GM21423 (cell line): ENCODE data around the gene NOP56.

Experiments
- ATAC-seq: cut with Tn5 transposase; IDR thresholded peaks from one replicate; pipeline ENCODE4 v1.9.1; 2021; ENCODE audit warnings: mild to moderate bottlenecking, moderate library complexity; ENCODE audit not compliant: unreplicated experiment

The NOP56 gene, protein sequence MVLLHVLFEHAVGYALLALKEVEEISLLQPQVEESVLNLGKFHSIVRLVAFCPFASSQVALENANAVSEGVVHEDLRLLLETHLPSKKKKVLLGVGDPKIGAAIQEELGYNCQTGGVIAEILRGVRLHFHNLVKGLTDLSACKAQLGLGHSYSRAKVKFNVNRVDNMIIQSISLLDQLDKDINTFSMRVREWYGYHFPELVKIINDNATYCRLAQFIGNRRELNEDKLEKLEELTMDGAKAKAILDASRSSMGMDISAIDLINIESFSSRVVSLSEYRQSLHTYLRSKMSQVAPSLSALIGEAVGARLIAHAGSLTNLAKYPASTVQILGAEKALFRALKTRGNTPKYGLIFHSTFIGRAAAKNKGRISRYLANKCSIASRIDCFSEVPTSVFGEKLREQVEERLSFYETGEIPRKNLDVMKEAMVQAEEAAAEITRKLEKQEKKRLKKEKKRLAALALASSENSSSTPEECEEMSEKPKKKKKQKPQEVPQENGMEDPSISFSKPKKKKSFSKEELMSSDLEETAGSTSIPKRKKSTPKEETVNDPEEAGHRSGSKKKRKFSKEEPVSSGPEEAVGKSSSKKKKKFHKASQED

DNA sequence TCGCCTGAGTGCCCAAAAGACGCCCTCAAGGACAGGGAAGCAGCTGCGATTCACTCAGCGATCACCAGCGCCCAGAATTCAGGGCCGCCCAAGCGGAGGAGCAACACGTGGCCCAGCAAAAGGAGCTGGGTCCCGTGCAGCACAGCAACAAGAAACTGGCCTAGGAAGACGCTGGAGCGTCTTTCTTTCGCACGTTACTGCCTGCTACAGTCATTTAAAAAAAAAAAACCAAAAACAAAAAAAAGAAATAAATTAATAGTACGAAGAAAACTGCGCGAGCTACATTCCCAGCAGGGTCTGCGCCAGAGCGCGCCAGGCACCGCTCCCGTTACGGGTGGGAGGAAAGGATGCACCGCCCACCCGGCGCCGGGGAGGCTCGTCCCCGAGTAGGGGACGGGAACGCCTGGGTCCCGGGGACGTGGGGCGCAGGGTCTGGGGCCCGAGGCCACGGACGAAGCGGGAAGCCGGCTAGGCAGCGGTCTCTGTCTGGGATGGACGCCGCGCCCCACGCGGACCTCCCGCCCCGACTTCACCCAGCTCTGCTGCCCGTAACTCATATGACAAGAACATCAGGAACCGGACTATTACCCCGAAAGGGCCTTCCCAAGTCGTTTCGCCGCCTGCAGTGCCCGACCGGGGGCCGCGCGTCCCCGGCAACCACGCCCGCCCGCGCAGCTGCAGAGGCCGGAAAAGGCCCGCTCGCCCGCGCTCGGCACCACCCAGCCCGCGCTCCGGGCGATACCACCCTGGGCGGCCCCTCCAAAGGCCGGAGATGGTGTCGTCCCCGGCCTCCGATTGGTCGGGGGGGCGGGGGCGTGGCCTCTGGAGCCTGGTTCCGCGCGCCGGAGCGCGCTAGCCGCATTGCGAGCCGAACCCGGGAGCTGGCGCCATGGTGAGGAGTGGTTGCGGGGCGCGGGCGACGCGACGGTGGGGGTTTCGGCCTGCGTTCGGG, at the start of gene NOP56:
Gene NOP56, plus strand, starts transcription at position 861 of the 952 bp plus-strand sequence. Its CDS starts 29 bp downstream, at position 890.
- peak; percentile 86 for ATAC-seq

GRCh38 chr20:2602746-2603145, 49.7 kb upstream of the NOP56 start:
- no peak for ATAC-seq

- ATAC-seq = no peak
Observed at GRCh38 chr20:2603816-2604505, 48.5 kb upstream of the NOP56 start.

DNA sequence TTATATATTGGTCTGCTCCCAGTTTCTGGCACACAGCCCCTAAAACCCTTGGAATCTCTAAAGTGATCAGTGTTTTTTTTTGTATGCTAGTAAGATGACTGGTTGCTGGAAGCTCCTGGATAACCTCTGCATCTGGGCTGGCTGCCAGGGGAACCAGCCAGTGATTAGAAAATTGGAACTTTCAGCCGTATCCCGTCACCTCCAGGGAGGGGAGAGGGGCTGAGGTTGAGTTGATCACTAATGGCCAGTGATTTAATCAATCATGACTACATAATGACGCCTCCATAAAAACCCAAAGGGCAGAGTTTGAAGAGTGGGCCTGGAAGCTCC, 48.0 kb upstream of the NOP56 start:
- no peak for ATAC-seq

DNA sequence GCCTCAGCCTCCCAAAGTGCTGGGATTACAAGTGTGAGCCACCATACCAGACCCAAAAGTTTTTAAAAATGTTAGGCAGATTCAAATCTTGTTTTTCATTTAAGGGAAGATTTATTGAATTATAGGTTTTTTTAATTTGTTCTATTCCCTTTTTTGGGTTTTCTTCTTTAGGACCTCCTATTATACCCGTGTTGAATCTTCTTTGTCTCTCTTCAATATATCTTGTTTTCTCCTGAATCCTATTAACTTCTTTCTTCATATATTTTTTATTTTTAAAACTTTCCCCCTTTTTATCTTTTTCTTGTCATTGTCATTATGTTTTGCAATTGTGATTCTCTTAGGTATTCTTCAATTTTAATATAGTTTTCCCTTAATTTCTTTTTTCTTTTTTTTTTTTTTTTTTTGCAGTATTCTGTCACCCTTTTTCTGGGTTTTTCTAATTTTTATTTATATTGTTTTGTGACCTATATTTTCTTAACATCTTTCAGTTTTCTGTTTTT, 45.9 kb upstream of the NOP56 start:
- no peak for ATAC-seq

- no peak for ATAC-seq
Observed at GRCh38 chr20:2610326-2610725, 42.1 kb upstream of the NOP56 start.

GRCh38 chr20:2610941-2611720, 41.3 kb upstream of the NOP56 start:
- ATAC-seq = no peak

- ATAC-seq = no peak
Observed at GRCh38 chr20:2612073-2612472, 40.4 kb upstream of the NOP56 start.

GRCh38 chr20:2616634-2617033, 35.8 kb upstream of the NOP56 start:
- no peak for ATAC-seq

DNA sequence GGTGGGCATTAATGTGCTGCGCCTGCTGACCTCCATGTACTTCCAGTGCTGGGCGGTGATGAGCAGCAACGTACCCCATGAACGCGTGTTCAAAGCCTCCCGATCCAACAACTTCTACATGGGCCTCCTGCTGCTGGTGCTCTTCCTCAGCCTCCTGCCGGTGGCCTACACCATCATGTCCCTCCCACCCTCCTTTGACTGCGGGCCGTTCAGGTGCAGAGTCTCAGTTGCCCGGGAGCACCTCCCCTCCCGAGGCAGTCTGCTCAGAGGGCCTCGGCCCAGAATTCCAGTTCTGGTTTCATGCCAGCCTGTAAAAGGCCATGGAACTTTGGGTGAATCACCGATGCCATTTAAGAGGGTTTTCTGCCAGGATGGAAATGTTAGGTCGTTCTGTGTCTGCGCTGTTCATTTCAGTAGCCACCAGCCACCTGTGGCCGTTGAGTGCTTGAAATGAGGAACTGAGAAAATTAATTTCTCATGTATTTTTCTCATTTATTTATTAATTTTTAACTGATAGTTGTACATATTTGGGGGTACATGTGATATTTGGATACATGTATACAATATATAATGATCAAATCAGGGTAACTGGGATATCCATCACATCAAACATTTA, 35.2 kb upstream of the NOP56 start:
- no peak for ATAC-seq

- no peak for ATAC-seq
Observed at GRCh38 chr20:2618815-2619214, 33.6 kb upstream of the NOP56 start.

GRCh38 chr20:2619337-2619736, 33.1 kb upstream of the NOP56 start:
- no peak for ATAC-seq

GRCh38 chr20:2619961-2620595, 32.4 kb upstream of the NOP56 start:
- no peak for ATAC-seq

- ATAC-seq = no peak
Observed at GRCh38 chr20:2624190-2624589, 28.2 kb upstream of the NOP56 start.

DNA sequence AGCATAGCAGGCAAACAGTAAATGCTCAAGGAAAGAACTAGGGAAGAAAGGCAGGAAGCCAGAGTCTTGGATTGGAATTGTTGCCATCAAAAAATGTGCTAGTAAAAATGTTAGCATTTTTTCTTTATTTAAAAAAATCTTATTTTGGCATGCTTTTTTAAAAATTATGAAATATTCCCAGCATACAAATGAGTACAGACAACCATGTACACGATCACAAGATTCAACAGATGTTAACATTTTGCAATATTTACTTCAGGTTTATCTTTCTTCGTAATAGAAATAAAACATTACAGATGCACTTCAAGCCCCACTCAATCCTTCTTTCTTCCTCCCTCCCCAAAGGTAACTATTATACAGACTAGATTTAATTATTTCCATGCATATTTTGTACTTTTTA, 27.4 kb upstream of the NOP56 start:
- ATAC-seq = no peak

- ATAC-seq = no peak
Observed at GRCh38 chr20:2626853-2627541, 25.4 kb upstream of the NOP56 start.

DNA sequence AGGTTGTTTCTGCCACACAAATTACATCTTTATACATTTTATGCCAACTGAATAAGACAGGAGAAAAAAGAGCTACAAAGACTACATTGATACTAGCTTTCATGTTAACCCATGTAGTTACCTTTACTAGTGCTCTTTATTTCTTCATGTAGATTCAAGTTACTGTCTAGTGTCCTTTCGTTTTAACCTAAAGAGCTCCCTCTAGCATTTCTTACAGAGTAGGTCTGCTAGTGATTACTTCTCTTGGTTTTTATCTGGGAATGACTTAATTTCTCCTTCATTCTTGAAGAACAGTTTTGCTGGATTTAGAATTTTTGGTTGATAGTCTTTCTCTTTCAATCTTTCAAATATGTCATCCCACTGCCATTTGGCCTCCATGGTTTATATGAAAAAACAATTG, 21.2 kb upstream of the NOP56 start:
- ATAC-seq = no peak

DNA sequence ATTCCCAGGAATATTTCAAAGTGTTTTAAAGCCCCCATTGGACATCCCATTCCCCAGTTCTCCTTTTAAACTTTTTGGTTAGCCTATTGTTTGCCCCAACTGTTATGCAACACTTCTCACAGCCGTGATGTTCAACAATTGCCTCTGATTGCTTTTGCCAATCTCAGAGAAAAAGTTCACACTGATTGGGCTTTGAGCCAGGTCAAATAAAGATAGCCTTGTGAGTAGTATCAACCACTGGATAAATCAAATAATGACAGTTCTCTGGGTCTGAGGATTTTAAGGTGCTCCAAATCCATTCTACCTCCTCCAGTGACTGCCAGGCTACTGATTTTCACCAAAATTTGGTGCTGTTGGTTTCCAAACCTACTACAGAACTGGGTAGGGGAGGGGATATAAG, 19.1 kb upstream of the NOP56 start:
- ATAC-seq = no peak

- ATAC-seq = no peak
Observed at GRCh38 chr20:2637246-2637645, 15.2 kb upstream of the NOP56 start.
